GM12878 (cell line): ENCODE measurements around the gene KRTAP10-10.

ENCODE experiments used
- ATF3 ChIP-seq: IDR thresholded peaks from 2 replicates; pipeline ENCODE4 v1.6.1; 2011; ENCODE audit warnings: low read depth, mild to moderate bottlenecking, low read length, moderate library complexity, borderline replicate concordance; ENCODE audit errors: extremely low read depth
- BACH1 ChIP-seq: fragments of 450-650 bp; IDR thresholded peaks from 2 replicates; pipeline ENCODE4 v1.6.1; 2017; ENCODE audit warnings: mild to moderate bottlenecking, borderline replicate concordance
- CEBPB ChIP-seq, 2 experiments: fragments of 150-350 bp in 1 of 2; IDR thresholded peaks; 2 replicates each; pipeline ENCODE4 v1.6.1; 2012 to 2014; ENCODE audit warnings: low read depth in 2 of 2, low read length in 2 of 2, borderline replicate concordance in 1 of 2, inconsistent platforms in 1 of 2
- CTCF ChIP-seq, 3 experiments: IDR thresholded peaks in 2 of 3; conservative IDR thresholded peaks in 1 of 3; 2 replicates each; pipeline ENCODE4 v1.5.1; 2011; ENCODE audit warnings: low read depth in 3 of 3, low read length in 3 of 3, mild to moderate bottlenecking in 3 of 3, control low read depth in 2 of 3, moderate library complexity in 2 of 3, inconsistent platforms in 1 of 3, mixed read lengths in 1 of 3; ENCODE audit not compliant: control insufficient read depth in 2 of 3, insufficient read depth in 1 of 3; ENCODE audit errors: extremely low read depth in 1 of 3
- ETV6 ChIP-seq, 2 experiments: fragments of 450-650 bp in 1 of 2; IDR thresholded peaks in 1 of 2; conservative IDR thresholded peaks in 1 of 2; 2 replicates each; pipeline ENCODE4 v1.6.1; 2014; ENCODE audit warnings: antibody characterized with exemption in 1 of 2, borderline replicate concordance in 1 of 2, low read depth in 1 of 2, mild to moderate bottlenecking in 1 of 2, moderate library complexity in 1 of 2
- LARP7 ChIP-seq: fragments of 450-650 bp; IDR thresholded peaks from 2 replicates; pipeline ENCODE4 v1.6.1; 2017; ENCODE audit warnings: mild to moderate bottlenecking
- MXI1 ChIP-seq: fragments of 150-350 bp; IDR thresholded peaks from 2 replicates; pipeline ENCODE4 v1.6.1; 2011; ENCODE audit warnings: low read depth, mild to moderate bottlenecking, inconsistent platforms, low read length, improper control_type of control experiment
- MYC ChIP-seq: IDR thresholded peaks from 2 replicates; pipeline ENCODE4 v1.6.1; 2011; ENCODE audit warnings: mild to moderate bottlenecking, low read length, moderate library complexity, inconsistent platforms; ENCODE audit not compliant: insufficient read depth, insufficient replicate concordance, insufficient read length, severe bottlenecking
- POLR2A ChIP-seq: IDR thresholded peaks from 2 replicates; pipeline ENCODE4 v1.6.1; 2011; ENCODE audit warnings: low read depth, mild to moderate bottlenecking, low read length
- SP1 ChIP-seq: IDR thresholded peaks from one replicate; pipeline ENCODE4 v1.6.1; 2011; ENCODE audit warnings: low read depth, low read length
- TCF12 ChIP-seq: IDR thresholded peaks from 2 replicates; pipeline ENCODE4 v1.6.1; 2011; ENCODE audit warnings: low read depth, mild to moderate bottlenecking, low read length
- YY1 ChIP-seq: IDR thresholded peaks from 2 replicates; pipeline ENCODE4 v1.6.1; 2011; ENCODE audit warnings: low read depth, mild to moderate bottlenecking, low read length

- TF ChIP-seq ETV6 (conservative IDR thresholded peaks at IDR 0.05 in 1 of 2, IDR thresholded peaks at IDR 0.05 in 1 of 2; ENCODE audit: borderline replicate concordance in 1 of 2, low read depth in 1 of 2) (no peak), POLR2A (no peak), SP1 (no peak), MXI1 (no peak), CTCF (IDR thresholded peaks at IDR 0.05 in 2 of 3, conservative IDR thresholded peaks at IDR 0.05 in 1 of 3; ENCODE audit: control insufficient read depth in 2 of 3, extremely low read depth in 1 of 3, insufficient read depth in 1 of 3, low read depth in 3 of 3, low read length in 3 of 3) (no peak), MYC (no peak), CEBPB (IDR thresholded peaks at IDR 0.05; ENCODE audit: borderline replicate concordance in 1 of 2, low read depth in 2 of 2, low read length in 2 of 2) (no peak), TCF12 (no peak), YY1 (no peak), ATF3 (no peak), LARP7 (no peak), BACH1 (no peak)
Observed at GRCh38 chr21:44619886-44620285, 17.3 kb upstream of the KRTAP10-10 start.
